Measurements from ENCODE around the gene PVALEF. TPM values are rescaled to one million over a fixed set of nuclear protein-coding genes. Genes with fewer than 3 reads are reported as not detected.

The PVALEF gene
- total and polyA plus RNA-seq, 2 donors (not counting 3 experiments of a cell fraction or from before 2014, with no cell fraction given): not detected

GRCh38 chr17:81195941-81196495 is 30.7 kb downstream of the PVALEF start:
- H3K9ac ChIP-seq (replicated peaks; ENCODE audit: extremely low read depth, insufficient read depth, low read length): no peak overlapping the region
- POLR2A ChIA-PET: no interaction called here
- no TSS peak for BruUV-seq (replicated peaks)

DNA sequence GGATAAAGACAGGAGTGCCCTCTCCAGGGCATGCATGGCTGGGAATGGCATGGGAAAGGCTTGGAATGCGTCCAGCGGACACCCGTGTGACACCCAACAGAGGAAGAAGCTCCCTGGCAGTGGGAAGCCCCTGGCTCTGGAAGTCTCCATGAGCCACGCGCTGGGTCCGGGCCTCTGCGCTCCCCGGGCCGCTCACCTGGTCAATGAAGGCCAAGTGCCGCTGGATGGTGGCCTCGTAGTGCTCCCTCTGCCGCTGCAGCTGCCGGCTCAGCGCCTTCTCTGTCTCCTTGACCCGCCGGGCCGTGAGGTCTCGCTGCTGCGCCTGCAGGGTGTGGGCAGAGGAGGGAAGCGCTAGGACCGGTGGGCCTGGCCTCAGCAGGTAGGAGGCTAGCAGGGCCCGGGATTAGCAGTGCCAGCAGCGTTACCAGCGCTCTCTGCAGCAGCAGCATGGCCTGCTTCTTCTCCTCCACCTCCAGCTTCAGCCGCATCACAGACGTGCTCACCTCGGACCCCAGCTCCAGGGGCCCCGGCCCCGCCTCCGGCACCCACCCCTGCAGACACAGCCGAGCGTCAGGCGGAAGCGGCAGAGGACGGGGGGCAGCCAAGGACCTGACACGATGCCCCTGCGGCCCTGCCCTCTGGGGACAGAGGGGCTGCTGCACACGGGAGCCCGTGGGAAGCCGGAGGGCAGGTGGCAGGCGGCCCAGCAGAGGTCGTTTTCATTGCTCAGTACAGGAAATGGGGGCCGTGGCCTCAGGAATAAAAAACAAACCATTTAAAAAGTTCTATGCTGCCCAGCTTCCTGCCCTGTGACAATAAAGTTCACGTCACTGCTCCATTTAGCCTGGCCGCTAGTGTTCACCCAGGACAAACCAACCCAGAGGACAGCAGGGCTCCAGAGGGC is 31.4 kb downstream of the PVALEF start:
- no peak overlapping the region for H3K4me3 ChIP-seq (replicated peaks in 1 of 3; ENCODE audit: insufficient read depth in 1 of 3, low read depth in 1 of 3, low read length in 3 of 3)
- peak; percentile 94 for FAIRE-seq
- BruUV-seq (replicated peaks): no TSS peak

More at GRCh38 chr17:81195941-81196495, 30.7 kb downstream of the PVALEF start:
- dilution Hi-C loops (cut with MboI; ENCODE audit: extremely low pct_ligation_motif_present, low sequenced_read_pairs) (no loop called here), intact Hi-C loops (cut with micrococcal nuclease) (no loop called here)
- H3K27ac ChIP-seq (ENCODE audit: insufficient read depth, low read depth, low read length): no peak overlapping the region
- H3K4me1 ChIP-seq (ENCODE audit: control insufficient read depth, extremely low read depth, insufficient read depth, low read length): no peaks in the 10 kb centered on the region
- no peak overlapping the region for H2AFZ ChIP-seq (ENCODE audit: low read depth, low read length)
- H4K20me1 ChIP-seq (replicated peaks; ENCODE audit: control insufficient read depth, extremely low read depth, insufficient read depth, low read length): no peaks in the 10 kb centered on the region
- no peaks in the 10 kb centered on the region for H3K27me3 ChIP-seq (ENCODE audit: control insufficient read depth in 2 of 2, insufficient read depth in 2 of 2, low read length in 2 of 2)
- CTCF ChIA-PET: interaction anchor here (1.5 kb wide), 1 partner anchor 16 kb away, joined by 3 read pairs; no protein-coding TSS in a partner anchor
- no peak overlapping the region for H3K4me3 ChIP-seq (replicated peaks in 1 of 3; ENCODE audit: insufficient read depth in 1 of 3, low read depth in 1 of 3, low read length in 3 of 3)
- DNase-seq (ENCODE audit: low read depth, low spot score) (no peak), FAIRE-seq (no peak)
- TF ChIP-seq EZH2 (IDR thresholded peaks at IDR 0.05; ENCODE audit: borderline replicate concordance, low read depth, low read length, severe bottlenecking) (no peak), GATA2 (IDR thresholded peaks at IDR 0.05; ENCODE audit: insufficient read depth, insufficient read length, low read depth, low read length) (no peak)
- H3K9me1 ChIP-seq (replicated peaks; ENCODE audit: control insufficient read depth, extremely low read depth, insufficient read depth, low read length): no peaks in the 10 kb centered on the region
- peaks cover 0 to 5% of the 10 kb centered on the region in 2 experiments for H3K36me3 ChIP-seq (ENCODE audit: control insufficient read depth in 2 of 2, extremely low read depth in 1 of 2, insufficient read depth in 2 of 2, low read length in 2 of 2)
- H3K9me3 ChIP-seq (replicated peaks; ENCODE audit: control insufficient read depth, insufficient read depth, low read length): no peaks in the 10 kb centered on the region
- no peak overlapping the region for H3K4me2 ChIP-seq (ENCODE audit: insufficient read depth, low read length)
- H3K79me2 ChIP-seq (ENCODE audit: control insufficient read depth, insufficient read depth, low read length): no peaks in the 10 kb centered on the region

More for the DNA sequence above, 31.4 kb downstream of the PVALEF start:
- no peak overlapping the region for H2AFZ ChIP-seq (ENCODE audit: low read depth, low read length)
- POLR2A ChIA-PET: no interaction called here
- TF ChIP-seq GATA2 (IDR thresholded peaks at IDR 0.05; ENCODE audit: insufficient read depth, insufficient read length, low read depth, low read length): no peak
- peak; percentile 30 for TF ChIP-seq POLR2AphosphoS5 (IDR thresholded peaks at IDR 0.05; ENCODE audit: insufficient read depth, low read depth, low read length)
- no peak overlapping the region for H3K9ac ChIP-seq (replicated peaks; ENCODE audit: extremely low read depth, insufficient read depth, low read length)
- no peak overlapping the region for H3K4me2 ChIP-seq (ENCODE audit: insufficient read depth, low read length)
- no peak overlapping the region for H3K27ac ChIP-seq (ENCODE audit: insufficient read depth, low read depth, low read length)
- H3K36me3 ChIP-seq (ENCODE audit: control insufficient read depth in 2 of 2, extremely low read depth in 1 of 2, insufficient read depth in 2 of 2, low read length in 2 of 2): peaks cover 0 to 5% of the 10 kb centered on the region in 2 experiments
- intact Hi-C loops (cut with micrococcal nuclease) (no loop called here), dilution Hi-C loops (cut with MboI; ENCODE audit: extremely low pct_ligation_motif_present, low sequenced_read_pairs) (no loop called here)
- H4K20me1 ChIP-seq (replicated peaks; ENCODE audit: control insufficient read depth, extremely low read depth, insufficient read depth, low read length): no peaks in the 10 kb centered on the region
- DNase-seq (ENCODE audit: low read depth, low spot score): peak; percentile 52
- H3K4me1 ChIP-seq (ENCODE audit: control insufficient read depth, extremely low read depth, insufficient read depth, low read length): no peaks in the 10 kb centered on the region
- no peaks in the 10 kb centered on the region for H3K9me3 ChIP-seq (replicated peaks; ENCODE audit: control insufficient read depth, insufficient read depth, low read length)
- CTCF ChIA-PET: interaction anchor here (1.5 kb wide), 2 partner anchors 17 to 54 kb away, joined by 3 to 7 read pairs; no protein-coding TSS in a partner anchor
- H3K79me2 ChIP-seq (ENCODE audit: control insufficient read depth, insufficient read depth, low read length): no peaks in the 10 kb centered on the region
- no peaks in the 10 kb centered on the region for H3K9me1 ChIP-seq (replicated peaks; ENCODE audit: control insufficient read depth, extremely low read depth, insufficient read depth, low read length)
- no peaks in the 10 kb centered on the region for H3K27me3 ChIP-seq (ENCODE audit: control insufficient read depth in 2 of 2, insufficient read depth in 2 of 2, low read length in 2 of 2)
